Myometrial cell (primary cell): ENCODE measurements around the gene GOLGA8J. TPM values are rescaled to one million over a fixed set of nuclear protein-coding genes. Genes with fewer than 3 reads are reported as not detected.

Experiments used
- total RNA-seq: library from RNA; depleted of rRNA; stranded (reverse); fragments of >200 nt; gene quantifications from 2 replicates; pipeline ENCODE4 v1.2.3, GENCODE V29; 2015

The GOLGA8J gene
- not detected in 2 replicates for total RNA-seq

GRCh38 chr15:30082655-30083054, at the start of gene GOLGA8J:
GOLGA8J (plus strand) TSS chr15:30082955; CDS start chr15:30083053, 98 bp downstream.

GRCh38 chr15:30134751-30135150, 52.0 kb downstream of the GOLGA8J start, which contains the start of gene GOLGA8T:
GOLGA8T (plus strand) TSS chr15:30135051; CDS start chr15:30135149, 98 bp downstream.

Other genes starting within 250 kb of the GOLGA8J start
- not detected in 2 replicates for gene GOLGA8T, start 52.1 kb downstream of the GOLGA8J start, total RNA-seq